ENCODE measurements around the gene TPD52L1. TPM values are rescaled to one million over a fixed set of nuclear protein-coding genes. Genes with fewer than 3 reads are reported as not detected.

TPD52L1 gene
- total and polyA plus RNA-seq, 10 of the 15 experiments (the other 5 are each of a cell fraction or from before 2014, with no cell fraction given) = 0.03 to 2.6 (median 0.16) TPM; not detected in 3

DNA sequence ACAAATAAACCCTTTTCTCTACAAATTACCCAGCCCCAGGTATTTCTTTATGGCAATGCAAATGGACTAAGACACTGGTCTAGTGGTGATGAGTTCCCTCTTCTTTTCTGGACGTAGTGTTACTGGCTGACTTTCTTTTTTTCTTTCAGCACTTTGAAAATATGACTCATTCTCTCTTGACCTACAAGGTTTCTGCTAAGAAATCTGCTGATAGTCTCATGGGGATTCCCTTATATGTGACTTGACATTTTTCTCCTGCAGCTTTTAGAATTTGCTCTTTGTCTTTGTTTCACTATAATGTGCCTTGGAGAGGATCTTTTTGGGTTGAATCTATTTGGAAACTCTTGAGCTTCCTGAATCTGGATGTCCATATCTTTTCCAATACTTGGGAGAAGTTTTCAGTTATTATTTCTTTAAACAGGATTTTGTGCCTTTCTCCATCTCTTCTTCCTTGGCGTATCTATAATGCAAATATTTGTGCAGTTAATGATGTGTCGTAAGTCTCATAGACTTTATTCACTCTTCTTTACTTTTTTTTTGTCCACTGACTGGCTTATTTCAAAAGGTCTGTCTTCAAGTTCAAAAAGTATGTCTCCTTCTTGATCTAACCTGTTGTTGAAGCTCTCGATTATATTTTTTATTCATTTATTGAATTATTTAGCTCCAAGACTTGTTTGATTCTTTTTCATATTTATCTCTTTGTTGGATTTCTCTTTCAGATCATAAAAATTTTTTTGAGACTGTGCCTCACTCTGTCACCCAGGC, 42.2 kb upstream of the TPD52L1 start:
- POLR2A ChIA-PET = no interaction called here
- H3K9me3 ChIP-seq (replicated peaks; ENCODE audit: control insufficient read depth, insufficient read depth, low read length) = peaks cover 1% of the 10 kb centered on the region; the same call in 1 of the 3 replicates
- H3K4me1 ChIP-seq (ENCODE audit: control insufficient read depth, insufficient read depth, low read length) = no peaks in the 10 kb centered on the region
- no peaks in the 10 kb centered on the region; a peak in 1 of 4 replicates for H3K27me3 ChIP-seq (replicated peaks in 1 of 2; ENCODE audit: control insufficient read depth in 2 of 2, insufficient read depth in 2 of 2, low read length in 1 of 2)
- H3K4me3 ChIP-seq = no peak overlapping the region; the same call in 1 of the 2 replicates
- DNase-seq (ENCODE audit: low read depth, low spot score) (no peak), FAIRE-seq (no peak), ATAC-seq (no peak)
- no peak overlapping the region for H3K4me2 ChIP-seq (ENCODE audit: control insufficient read depth, insufficient read depth)
- H3K27ac ChIP-seq (ENCODE audit: control insufficient read depth, insufficient read depth) = no peak overlapping the region
- intact Hi-C loops (cut with micrococcal nuclease; ENCODE audit: unreplicated experiment) (no loop called here), in situ Hi-C loops (cut with MboI) (loop anchor here (5.0 kb wide), 1 partner anchor 239 kb away; no protein-coding TSS in a partner anchor)
- H3K9ac ChIP-seq (ENCODE audit: control insufficient read depth, insufficient read depth, low read length) = no peak overlapping the region
- no peaks in the 10 kb centered on the region for H3K36me3 ChIP-seq (ENCODE audit: control insufficient read depth in 2 of 2, insufficient read depth in 2 of 2, low read length in 1 of 2)
- H3K79me2 ChIP-seq (ENCODE audit: control insufficient read depth, insufficient read depth, low read length) = no peaks in the 10 kb centered on the region
- CTCF ChIA-PET = interaction anchor here (1.0 to 1.8 kb wide), 5 partner anchors 14 to 324 kb away, joined by 3 to 6 read pairs (median 4); no protein-coding TSS in a partner anchor
- H4K20me1 ChIP-seq (ENCODE audit: control insufficient read depth, insufficient read depth) = no peaks in the 10 kb centered on the region
- no TSS peak for BruUV-seq (replicated peaks)
- SMC1A ChIA-PET (ENCODE audit: uncharacterized antibody, unreplicated experiment) = interaction anchor here (4.6 kb wide), 1 partner anchor 241 kb away, joined by 24 read pairs; no protein-coding TSS in a partner anchor
- 35% methylated on average over 4 of the region's 4 CpGs for WGBS (ENCODE audit: insufficient coverage, insufficient replicate concordance, low lambda C conversion rate, missing lambda C conversion rate)
- no peak overlapping the region for H2AFZ ChIP-seq (ENCODE audit: control insufficient read depth, low read depth, low read length)
- RAD21 ChIA-PET (ENCODE audit: unreplicated experiment) = no interaction called here
- TF ChIP-seq PAX5 (IDR thresholded peaks at IDR 0.05; ENCODE audit: borderline replicate concordance, low read depth, low read length) = no peak
- TF ChIP-seq RELA (IDR thresholded peaks at IDR 0.05; ENCODE audit: borderline replicate concordance, partially characterized antibody) = no peak
- no peak for TF ChIP-seq DPF2 (IDR thresholded peaks at IDR 0.05)
- TF ChIP-seq, protein P1, sequence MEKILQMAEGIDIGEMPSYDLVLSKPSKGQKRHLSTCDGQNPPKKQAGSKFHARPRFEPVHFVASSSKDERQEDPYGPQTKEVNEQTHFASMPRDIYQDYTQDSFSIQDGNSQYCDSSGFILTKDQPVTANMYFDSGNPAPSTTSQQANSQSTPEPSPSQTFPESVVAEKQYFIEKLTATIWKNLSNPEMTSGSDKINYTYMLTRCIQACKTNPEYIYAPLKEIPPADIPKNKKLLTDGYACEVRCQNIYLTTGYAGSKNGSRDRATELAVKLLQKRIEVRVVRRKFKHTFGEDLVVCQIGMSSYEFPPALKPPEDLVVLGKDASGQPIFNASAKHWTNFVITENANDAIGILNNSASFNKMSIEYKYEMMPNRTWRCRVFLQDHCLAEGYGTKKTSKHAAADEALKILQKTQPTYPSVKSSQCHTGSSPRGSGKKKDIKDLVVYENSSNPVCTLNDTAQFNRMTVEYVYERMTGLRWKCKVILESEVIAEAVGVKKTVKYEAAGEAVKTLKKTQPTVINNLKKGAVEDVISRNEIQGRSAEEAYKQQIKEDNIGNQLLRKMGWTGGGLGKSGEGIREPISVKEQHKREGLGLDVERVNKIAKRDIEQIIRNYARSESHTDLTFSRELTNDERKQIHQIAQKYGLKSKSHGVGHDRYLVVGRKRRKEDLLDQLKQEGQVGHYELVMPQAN (conservative IDR thresholded peaks at IDR 0.05) = no peak
- TF ChIP-seq SRF (IDR thresholded peaks at IDR 0.05; ENCODE audit: low read depth in 2 of 2, low read length in 2 of 2) = no peak
- TF ChIP-seq, protein P2, sequence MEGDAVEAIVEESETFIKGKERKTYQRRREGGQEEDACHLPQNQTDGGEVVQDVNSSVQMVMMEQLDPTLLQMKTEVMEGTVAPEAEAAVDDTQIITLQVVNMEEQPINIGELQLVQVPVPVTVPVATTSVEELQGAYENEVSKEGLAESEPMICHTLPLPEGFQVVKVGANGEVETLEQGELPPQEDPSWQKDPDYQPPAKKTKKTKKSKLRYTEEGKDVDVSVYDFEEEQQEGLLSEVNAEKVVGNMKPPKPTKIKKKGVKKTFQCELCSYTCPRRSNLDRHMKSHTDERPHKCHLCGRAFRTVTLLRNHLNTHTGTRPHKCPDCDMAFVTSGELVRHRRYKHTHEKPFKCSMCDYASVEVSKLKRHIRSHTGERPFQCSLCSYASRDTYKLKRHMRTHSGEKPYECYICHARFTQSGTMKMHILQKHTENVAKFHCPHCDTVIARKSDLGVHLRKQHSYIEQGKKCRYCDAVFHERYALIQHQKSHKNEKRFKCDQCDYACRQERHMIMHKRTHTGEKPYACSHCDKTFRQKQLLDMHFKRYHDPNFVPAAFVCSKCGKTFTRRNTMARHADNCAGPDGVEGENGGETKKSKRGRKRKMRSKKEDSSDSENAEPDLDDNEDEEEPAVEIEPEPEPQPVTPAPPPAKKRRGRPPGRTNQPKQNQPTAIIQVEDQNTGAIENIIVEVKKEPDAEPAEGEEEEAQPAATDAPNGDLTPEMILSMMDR (IDR thresholded peaks at IDR 0.05 in 2 of 3, conservative IDR thresholded peaks at IDR 0.05 in 1 of 3; ENCODE audit: control insufficient read depth in 2 of 3, extremely low read depth in 1 of 3, insufficient read depth in 1 of 3, low read depth in 3 of 3, low read length in 3 of 3) = no peak
- TF ChIP-seq NBN (IDR thresholded peaks at IDR 0.05) = no peak
- TF ChIP-seq YBX1 (IDR thresholded peaks at IDR 0.05) = no peak
- TF ChIP-seq, protein P3, sequence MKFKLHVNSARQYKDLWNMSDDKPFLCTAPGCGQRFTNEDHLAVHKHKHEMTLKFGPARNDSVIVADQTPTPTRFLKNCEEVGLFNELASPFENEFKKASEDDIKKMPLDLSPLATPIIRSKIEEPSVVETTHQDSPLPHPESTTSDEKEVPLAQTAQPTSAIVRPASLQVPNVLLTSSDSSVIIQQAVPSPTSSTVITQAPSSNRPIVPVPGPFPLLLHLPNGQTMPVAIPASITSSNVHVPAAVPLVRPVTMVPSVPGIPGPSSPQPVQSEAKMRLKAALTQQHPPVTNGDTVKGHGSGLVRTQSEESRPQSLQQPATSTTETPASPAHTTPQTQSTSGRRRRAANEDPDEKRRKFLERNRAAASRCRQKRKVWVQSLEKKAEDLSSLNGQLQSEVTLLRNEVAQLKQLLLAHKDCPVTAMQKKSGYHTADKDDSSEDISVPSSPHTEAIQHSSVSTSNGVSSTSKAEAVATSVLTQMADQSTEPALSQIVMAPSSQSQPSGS (IDR thresholded peaks at IDR 0.05; ENCODE audit: low read length) = no peak
- no peak for TF ChIP-seq STAT1 (conservative IDR thresholded peaks at IDR 0.05)
- no peak for TF ChIP-seq RFX5 (IDR thresholded peaks at IDR 0.05; ENCODE audit: low read depth, low read length)
- no peak for TF ChIP-seq CREB1 (IDR thresholded peaks at IDR 0.05; ENCODE audit: low read depth)
- no peak for TF ChIP-seq MYC (IDR thresholded peaks at IDR 0.05; ENCODE audit: insufficient read depth, insufficient read length, insufficient replicate concordance, low read length, severe bottlenecking)
- TF ChIP-seq, protein P4, sequence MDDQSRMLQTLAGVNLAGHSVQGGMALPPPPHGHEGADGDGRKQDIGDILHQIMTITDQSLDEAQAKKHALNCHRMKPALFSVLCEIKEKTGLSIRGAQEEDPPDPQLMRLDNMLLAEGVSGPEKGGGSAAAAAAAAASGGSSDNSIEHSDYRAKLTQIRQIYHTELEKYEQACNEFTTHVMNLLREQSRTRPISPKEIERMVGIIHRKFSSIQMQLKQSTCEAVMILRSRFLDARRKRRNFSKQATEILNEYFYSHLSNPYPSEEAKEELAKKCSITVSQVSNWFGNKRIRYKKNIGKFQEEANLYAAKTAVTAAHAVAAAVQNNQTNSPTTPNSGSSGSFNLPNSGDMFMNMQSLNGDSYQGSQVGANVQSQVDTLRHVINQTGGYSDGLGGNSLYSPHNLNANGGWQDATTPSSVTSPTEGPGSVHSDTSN (IDR thresholded peaks at IDR 0.05; ENCODE audit: insufficient replicate concordance, low read depth, low read length) = no peak
- TF ChIP-seq, protein P5, sequence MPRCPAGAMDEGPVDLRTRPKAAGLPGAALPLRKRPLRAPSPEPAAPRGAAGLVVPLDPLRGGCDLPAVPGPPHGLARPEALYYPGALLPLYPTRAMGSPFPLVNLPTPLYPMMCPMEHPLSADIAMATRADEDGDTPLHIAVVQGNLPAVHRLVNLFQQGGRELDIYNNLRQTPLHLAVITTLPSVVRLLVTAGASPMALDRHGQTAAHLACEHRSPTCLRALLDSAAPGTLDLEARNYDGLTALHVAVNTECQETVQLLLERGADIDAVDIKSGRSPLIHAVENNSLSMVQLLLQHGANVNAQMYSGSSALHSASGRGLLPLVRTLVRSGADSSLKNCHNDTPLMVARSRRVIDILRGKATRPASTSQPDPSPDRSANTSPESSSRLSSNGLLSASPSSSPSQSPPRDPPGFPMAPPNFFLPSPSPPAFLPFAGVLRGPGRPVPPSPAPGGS (IDR thresholded peaks at IDR 0.05; ENCODE audit: borderline replicate concordance, insufficient read depth, low read depth, low read length, poor library complexity, severe bottlenecking) = no peak

All from GM12878 (cell line).